ENCODE data around the gene TOP3A.

DNA sequence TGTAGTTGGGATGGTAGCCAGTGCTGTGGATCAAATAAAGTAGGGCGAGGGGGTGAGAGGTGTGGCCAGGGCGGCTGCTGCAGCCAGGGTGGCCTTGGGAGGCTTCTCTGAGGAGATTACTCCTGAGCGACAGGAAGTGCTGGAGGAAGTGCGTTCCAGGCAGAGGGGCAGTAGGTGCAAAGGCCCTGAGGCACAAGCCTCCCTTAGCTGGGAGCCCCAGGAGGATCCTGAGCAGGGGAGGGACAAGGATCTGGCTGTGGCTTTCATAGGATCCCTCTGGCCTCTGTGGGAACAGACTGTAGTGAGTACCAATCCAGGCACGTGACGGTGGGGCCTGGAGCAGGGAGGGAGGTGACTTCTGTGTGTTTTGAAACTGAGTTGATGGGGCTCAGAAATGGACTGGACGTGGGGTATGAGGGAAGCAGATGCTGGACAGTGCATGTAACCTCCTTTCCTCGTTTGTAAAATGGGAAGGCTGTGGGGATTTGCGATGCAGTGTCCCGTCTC, 86.6 kb downstream of the TOP3A start:
- TF ChIP-seq, protein P1, sequence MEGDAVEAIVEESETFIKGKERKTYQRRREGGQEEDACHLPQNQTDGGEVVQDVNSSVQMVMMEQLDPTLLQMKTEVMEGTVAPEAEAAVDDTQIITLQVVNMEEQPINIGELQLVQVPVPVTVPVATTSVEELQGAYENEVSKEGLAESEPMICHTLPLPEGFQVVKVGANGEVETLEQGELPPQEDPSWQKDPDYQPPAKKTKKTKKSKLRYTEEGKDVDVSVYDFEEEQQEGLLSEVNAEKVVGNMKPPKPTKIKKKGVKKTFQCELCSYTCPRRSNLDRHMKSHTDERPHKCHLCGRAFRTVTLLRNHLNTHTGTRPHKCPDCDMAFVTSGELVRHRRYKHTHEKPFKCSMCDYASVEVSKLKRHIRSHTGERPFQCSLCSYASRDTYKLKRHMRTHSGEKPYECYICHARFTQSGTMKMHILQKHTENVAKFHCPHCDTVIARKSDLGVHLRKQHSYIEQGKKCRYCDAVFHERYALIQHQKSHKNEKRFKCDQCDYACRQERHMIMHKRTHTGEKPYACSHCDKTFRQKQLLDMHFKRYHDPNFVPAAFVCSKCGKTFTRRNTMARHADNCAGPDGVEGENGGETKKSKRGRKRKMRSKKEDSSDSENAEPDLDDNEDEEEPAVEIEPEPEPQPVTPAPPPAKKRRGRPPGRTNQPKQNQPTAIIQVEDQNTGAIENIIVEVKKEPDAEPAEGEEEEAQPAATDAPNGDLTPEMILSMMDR (IDR thresholded peaks at IDR 0.05) = no peak
- TF ChIP-seq POLR2A (IDR thresholded peaks at IDR 0.05) (no peak), EP300 (IDR thresholded peaks at IDR 0.05; ENCODE audit: low read depth) (no peak), POLR2AphosphoS5 (IDR thresholded peaks at IDR 0.05) (no peak)

Data from transverse colon (tissue), 4 donors.